PC-9 (cell line): ENCODE results near the gene RPL10A. TPM values are rescaled to one million over a fixed set of nuclear protein-coding genes. Genes with fewer than 3 reads are reported as not detected.

Experiments
- BruUV-seq: library from RNA; stranded (reverse); fragments of 400-500 nt; replicated peaks from 2 replicates; lab custom pipeline; 2021; lab: Mats Ljungman, UMichigan
- CTCF ChIA-PET: fragments of 300-600 bp; sonication (Branson Sonifier 250); formaldehyde crosslinking; loops from one replicate; lab custom pipeline; 2022; ENCODE audit warnings: antibody characterized with exemption; lab: Charles Lee
- POLR2A ChIA-PET: fragments of 300-600 bp; sonication (Branson Sonifier 250); formaldehyde crosslinking; loops from one replicate; lab custom pipeline; 2022; ENCODE audit warnings: antibody characterized with exemption; ENCODE audit not compliant: unreplicated experiment; lab: Charles Lee
- DNase-seq, 2 experiments: peaks; one replicate each; pipeline versions ENCODE4 v3.0.0 to v3.0.0-alpha.2; 2015 to 2022; ENCODE audit warnings: mixed read lengths in 1 of 2
- H2AFZ ChIP-seq: fragments of 200-600 bp; sonication (generic); 2 replicates; pipeline ENCODE4 v1.8.1; 2017; ENCODE audit warnings: antibody characterized with exemption
- H3F3A ChIP-seq: fragments of 200-600 bp; sonication (generic); 2 replicates; pipeline ENCODE4 v1.8.1; 2017; ENCODE audit warnings: antibody characterized with exemption, mild to moderate bottlenecking, low read depth; ENCODE audit not compliant: insufficient read depth
- H3K27ac ChIP-seq: fragments of 200-600 bp; sonication (generic); 2 replicates; pipeline ENCODE4 v1.6.1; 2016; ENCODE audit warnings: mixed run types
- H3K27me3 ChIP-seq: fragments of 200-600 bp; sonication (generic); 2 replicates; pipeline ENCODE4 v1.6.1; 2016; ENCODE audit warnings: low read depth, mixed run types; ENCODE audit not compliant: insufficient read depth
- H3K36me3 ChIP-seq: fragments of 200-600 bp; sonication (generic); 2 replicates; pipeline ENCODE4 v1.6.1; 2016; ENCODE audit warnings: low read depth, mixed run types
- H3K4me1 ChIP-seq: fragments of 200-600 bp; sonication (generic); replicated peaks from 2 replicates; pipeline ENCODE4 v1.6.1; 2016; ENCODE audit warnings: mixed run types; ENCODE audit not compliant: insufficient read depth
- H3K4me2 ChIP-seq: fragments of 200-600 bp; sonication (generic); 2 replicates; pipeline ENCODE4 v1.6.1; 2017; ENCODE audit warnings: mixed run types
- H3K4me3 ChIP-seq: fragments of 200-600 bp; sonication (generic); 2 replicates; pipeline ENCODE4 v1.6.1; 2016; ENCODE audit warnings: mixed run types
- H3K79me2 ChIP-seq: fragments of 200-600 bp; sonication (generic); 2 replicates; pipeline ENCODE4 v1.6.1; 2017; ENCODE audit warnings: low read depth, mixed run types
- H3K9me2 ChIP-seq: fragments of 200-600 bp; sonication (generic); 2 replicates; pipeline ENCODE4 v1.8.1; 2017; ENCODE audit warnings: mild to moderate bottlenecking; ENCODE audit not compliant: insufficient read depth
- H3K9me3 ChIP-seq: fragments of 200-600 bp; sonication (generic); 2 replicates; pipeline ENCODE4 v1.8.1; 2016; ENCODE audit warnings: low read depth; ENCODE audit not compliant: insufficient read depth
- H4K20me1 ChIP-seq: fragments of 200-600 bp; sonication (generic); 2 replicates; pipeline ENCODE4 v1.8.1; 2017; ENCODE audit not compliant: insufficient read depth
- EZH2 ChIP-seq: fragments of 200-600 bp; sonication (generic); IDR thresholded peaks from 2 replicates; pipeline ENCODE4 v1.8.0; 2017; ENCODE audit warnings: antibody characterized with exemption, low read depth
- intact Hi-C: fragments of 100-400 bp; cut with micrococcal nuclease; formaldehyde crosslinking; loops from one replicate; pipeline ENCODE4 v1.10.0; 2022; ENCODE audit not compliant: unreplicated experiment
- total RNA-seq: library from RNA; stranded (reverse); gene quantifications from 2 replicates; pipeline ENCODE4 v1.2.3, GENCODE V29; 2021
- TF ChIP-seq, protein P1 (sequence below): fragments of 200-600 bp; sonication (generic); conservative IDR thresholded peaks from 2 replicates; pipeline ENCODE4 v1.6.1; 2017; ENCODE audit warnings: mixed run types, antibody characterized with exemption, mild to moderate bottlenecking, moderate library complexity

RPL10A gene
- total RNA-seq, 1 experiment from 2014 or later, result 1,335 TPM

DNA sequence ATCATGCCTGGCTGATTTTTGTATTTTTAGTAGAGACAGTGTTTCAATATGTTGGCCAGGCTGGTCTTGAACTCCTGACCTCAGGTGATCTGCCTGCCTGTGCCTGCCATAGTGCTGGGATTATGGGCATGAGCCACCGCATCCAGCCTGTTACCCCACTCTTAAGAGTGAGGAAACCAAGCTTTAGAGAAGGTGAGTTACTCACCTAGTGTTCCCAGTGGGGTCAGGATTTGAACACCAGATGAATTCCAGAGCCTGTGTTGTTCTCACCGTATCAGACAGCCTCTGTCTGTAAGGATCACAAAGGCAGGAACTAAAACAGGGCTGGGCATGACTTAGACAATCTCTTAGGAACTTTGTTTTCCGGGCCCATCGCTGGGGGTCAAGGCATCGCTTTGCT lies 25.5 kb upstream of the RPL10A start:
- Histone ChIP-seq H3K9me3 (no peaks in the 10 kb centered on the region), H3K4me2 (no peak overlapping the region), H3K9me2 (no peaks in the 10 kb centered on the region), H3F3A (0 out of 2 replicates have a peak, but pooled peaks cover 4% of the 10 kb centered on the region), H3K79me2 (no peaks in the 10 kb centered on the region), H3K4me3 (no peak overlapping the region), H3K27ac (no peak overlapping the region), H4K20me1 (no peaks in the 10 kb centered on the region), H3K4me1 (no peaks in the 10 kb centered on the region), H3K36me3 (no peaks in the 10 kb centered on the region), H2AFZ (no peak overlapping the region), H3K27me3 (no peaks in the 10 kb centered on the region)
- CTCF ChIA-PET, result no interaction called here
- POLR2A ChIA-PET, result interaction anchor here (0.6 kb wide), 1 partner anchor 10 kb away, joined by 7 read pairs; no protein-coding TSS in a partner anchor
- BruUV-seq, result no TSS peak
- TF ChIP-seq, protein P1, sequence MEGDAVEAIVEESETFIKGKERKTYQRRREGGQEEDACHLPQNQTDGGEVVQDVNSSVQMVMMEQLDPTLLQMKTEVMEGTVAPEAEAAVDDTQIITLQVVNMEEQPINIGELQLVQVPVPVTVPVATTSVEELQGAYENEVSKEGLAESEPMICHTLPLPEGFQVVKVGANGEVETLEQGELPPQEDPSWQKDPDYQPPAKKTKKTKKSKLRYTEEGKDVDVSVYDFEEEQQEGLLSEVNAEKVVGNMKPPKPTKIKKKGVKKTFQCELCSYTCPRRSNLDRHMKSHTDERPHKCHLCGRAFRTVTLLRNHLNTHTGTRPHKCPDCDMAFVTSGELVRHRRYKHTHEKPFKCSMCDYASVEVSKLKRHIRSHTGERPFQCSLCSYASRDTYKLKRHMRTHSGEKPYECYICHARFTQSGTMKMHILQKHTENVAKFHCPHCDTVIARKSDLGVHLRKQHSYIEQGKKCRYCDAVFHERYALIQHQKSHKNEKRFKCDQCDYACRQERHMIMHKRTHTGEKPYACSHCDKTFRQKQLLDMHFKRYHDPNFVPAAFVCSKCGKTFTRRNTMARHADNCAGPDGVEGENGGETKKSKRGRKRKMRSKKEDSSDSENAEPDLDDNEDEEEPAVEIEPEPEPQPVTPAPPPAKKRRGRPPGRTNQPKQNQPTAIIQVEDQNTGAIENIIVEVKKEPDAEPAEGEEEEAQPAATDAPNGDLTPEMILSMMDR, result no peak
- TF ChIP-seq EZH2, result no peak
- no peak for DNase-seq
- intact Hi-C loops, result no loop called here

DNA sequence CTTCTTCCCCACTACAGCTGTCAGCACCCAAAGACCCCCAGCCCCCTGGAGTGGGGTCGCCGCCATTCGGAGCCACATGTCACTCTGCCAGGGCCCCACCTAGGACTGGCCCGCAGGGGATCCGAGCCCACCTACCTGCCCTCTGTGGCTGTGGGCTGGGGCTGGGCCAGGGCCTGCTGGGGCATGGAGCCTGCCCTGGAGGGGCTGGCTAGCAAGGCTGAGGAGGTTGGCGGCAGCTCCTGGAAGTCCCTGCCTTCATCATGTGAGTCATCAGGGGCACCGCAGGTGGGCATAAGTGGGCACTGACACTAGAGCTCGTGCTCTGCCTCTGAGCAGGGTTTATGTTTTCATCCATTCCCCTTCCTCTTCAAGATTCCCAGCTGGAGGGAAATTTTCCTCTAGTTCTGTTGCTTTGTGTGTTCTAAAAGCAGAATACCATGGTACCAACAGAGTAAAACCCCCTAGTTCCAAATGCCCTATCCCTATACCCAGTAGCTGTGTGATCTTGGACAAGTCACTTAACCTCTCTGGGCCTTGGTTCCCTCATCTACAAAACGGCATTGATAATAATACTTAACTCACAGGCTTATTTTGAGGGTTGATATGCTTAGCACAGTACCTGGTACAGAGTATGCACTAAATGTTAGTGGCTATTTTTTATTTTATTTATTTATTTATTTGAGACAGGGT lies 24.7 kb upstream of the RPL10A start:
- no peak overlapping the region for H2AFZ ChIP-seq
- POLR2A ChIA-PET, result interaction anchor here (0.7 kb wide), 1 partner anchor 15 kb away, joined by 3 read pairs; no protein-coding TSS in a partner anchor

DNA sequence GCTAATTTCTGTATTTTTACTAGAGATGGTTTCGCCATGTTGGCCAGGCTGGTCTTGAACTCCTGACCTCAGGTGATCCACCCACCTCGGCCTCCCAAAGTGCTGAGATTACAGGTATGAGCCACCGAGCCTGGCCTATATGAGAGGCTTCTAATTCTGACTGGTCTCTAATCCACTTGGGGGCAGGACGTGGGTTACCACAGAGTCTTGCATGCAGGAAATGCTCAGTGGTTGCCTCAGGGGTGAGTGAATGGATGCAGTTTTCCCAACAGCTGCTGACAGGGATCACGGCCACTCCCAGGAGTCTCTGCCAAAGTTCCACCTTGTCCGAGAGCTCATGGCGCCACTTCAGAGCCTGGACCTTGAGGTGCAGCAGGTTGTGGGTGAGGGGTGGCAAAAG lies 22.5 kb upstream of the RPL10A start:
- Histone ChIP-seq H3K36me3 (no peaks in the 10 kb centered on the region), H3K4me3 (no peak overlapping the region), H3K79me2 (no peaks in the 10 kb centered on the region), H3K4me2 (no peak overlapping the region), H3F3A (0 out of 2 replicates have a peak, but pooled peaks cover 4% of the 10 kb centered on the region), H3K4me1 (no peaks in the 10 kb centered on the region), H2AFZ (no peak overlapping the region), H3K27ac (no peak overlapping the region), H3K9me2 (no peaks in the 10 kb centered on the region), H3K9me3 (no peaks in the 10 kb centered on the region), H4K20me1 (no peaks in the 10 kb centered on the region), H3K27me3 (no peaks in the 10 kb centered on the region)
- TF ChIP-seq EZH2, result no peak
- TF ChIP-seq, protein P1, result no peak
- BruUV-seq, result no TSS peak
- CTCF ChIA-PET, result interaction anchor here (0.7 kb wide), 1 partner anchor 100 kb away, joined by 8 read pairs; no protein-coding TSS in a partner anchor
- intact Hi-C loops, result no loop called here
- no peak for DNase-seq
- POLR2A ChIA-PET, result no interaction called here

More for the DNA sequence above, 24.7 kb upstream of the RPL10A start:
- CTCF ChIA-PET, result no interaction called here
- 0 out of 2 replicates have a peak, but pooled peaks cover 4% of the 10 kb centered on the region for H3F3A ChIP-seq
- no peak for DNase-seq
- H3K9me2 ChIP-seq, result no peaks in the 10 kb centered on the region
- H3K36me3 ChIP-seq, result no peaks in the 10 kb centered on the region
- intact Hi-C loops, result no loop called here
- H3K4me2 ChIP-seq, result no peak overlapping the region
- no peak overlapping the region for H3K4me3 ChIP-seq
- H3K27me3 ChIP-seq, result no peaks in the 10 kb centered on the region
- H3K27ac ChIP-seq, result no peak overlapping the region
- H4K20me1 ChIP-seq, result no peaks in the 10 kb centered on the region
- no TSS peak for BruUV-seq
- H3K9me3 ChIP-seq, result no peaks in the 10 kb centered on the region
- H3K79me2 ChIP-seq, result no peaks in the 10 kb centered on the region
- no peak for TF ChIP-seq EZH2
- TF ChIP-seq, protein P1, result no peak
- H3K4me1 ChIP-seq, result no peaks in the 10 kb centered on the region
